Measurements from ENCODE around the gene MPRIP.

GRCh38 chr17:17175917-17176316 lies 133.7 kb downstream of the MPRIP start:
- TF ChIP-seq POLR2A (IDR thresholded peaks at IDR 0.05; ENCODE audit: low read depth, low read length) (no peak), JUN (IDR thresholded peaks at IDR 0.05; ENCODE audit: borderline replicate concordance, insufficient read depth, insufficient read length, low read depth) (no peak), CTCF (IDR thresholded peaks at IDR 0.05; ENCODE audit: extremely low read depth in 1 of 2, insufficient read depth in 1 of 2, low read depth in 1 of 2, low read length in 2 of 2) (no peak), MAX (IDR thresholded peaks at IDR 0.05; ENCODE audit: insufficient read depth, insufficient read length) (no peak), POLR2AphosphoS5 (IDR thresholded peaks at IDR 0.05; ENCODE audit: insufficient read depth, low read depth, low read length) (no peak), FOS (IDR thresholded peaks at IDR 0.05; ENCODE audit: borderline replicate concordance, insufficient read depth, low read length) (no peak), EZH2 (IDR thresholded peaks at IDR 0.05; ENCODE audit: borderline replicate concordance, low read depth, low read length, severe bottlenecking) (no peak), GATA2 (IDR thresholded peaks at IDR 0.05; ENCODE audit: insufficient read depth, insufficient read length, low read depth, low read length) (no peak)

All from endothelial cell of umbilical vein (primary cell).